HFFc6 (cell line): ENCODE measurements around the gene UQCC3. TPM values are rescaled to one million over a fixed set of nuclear protein-coding genes. Genes with fewer than 3 reads are reported as not detected.
A peak's percentile ranks its signal among the peaks of the same experiment; 100 is the strongest.

Source experiments
- DNase-seq: peaks from one replicate; pipeline ENCODE4 v3.0.0-alpha.2; 2018
- H3K27ac Mint-ChIP-seq: 2 replicates; pipeline ENCODE4 v1.8.0; 2020; ENCODE audit warnings: mild to moderate bottlenecking, mixed read lengths
- H3K27me3 Mint-ChIP-seq: 2 replicates; pipeline ENCODE4 v1.8.0; 2021; ENCODE audit warnings: mild to moderate bottlenecking, moderate library complexity, mixed read lengths; ENCODE audit not compliant: insufficient read depth
- H3K36me3 Mint-ChIP-seq: 2 replicates; pipeline ENCODE4 v1.8.0; 2021; ENCODE audit warnings: low read depth, mixed read lengths
- H3K4me1 Mint-ChIP-seq: 2 replicates; pipeline ENCODE4 v1.8.0; 2020; ENCODE audit warnings: low read depth, mixed read lengths
- H3K4me3 Mint-ChIP-seq: 2 replicates; pipeline ENCODE4 v1.8.0; 2020; ENCODE audit warnings: mild to moderate bottlenecking, moderate library complexity, mixed read lengths
- H3K9me3 Mint-ChIP-seq: 2 replicates; pipeline ENCODE4 v1.8.0; 2020; ENCODE audit warnings: mild to moderate bottlenecking, mixed read lengths
- CTCF ChIP-seq: fragments of 200-600 bp; sonication (generic); IDR thresholded peaks from 2 replicates; pipeline ENCODE4 v1.5.0; 2021; ENCODE audit warnings: antibody characterized with exemption, mild to moderate bottlenecking
- total RNA-seq, 6 experiments: library from RNA; stranded (reverse); fragmentation: NEBNext Ultra II Directional; extraction: Animal tissue kit (Norgen Biotek cat#: 25700); gene quantifications; 2 replicates in 1 of 6; 3 replicates in 5 of 6; pipeline ENCODE4 v1.2.3, GENCODE V29; 2021

UQCC3 gene
- total RNA-seq, 6 experiments from 2014 or later: 9.8 to 14.2 (median 11.3) TPM

GRCh38 chr11:62712276-62712812 lies 40.9 kb downstream of the UQCC3 start:
- no peak for TF ChIP-seq CTCF
- no peak overlapping the region for H3K27ac Mint-ChIP-seq
- no peak for DNase-seq
- H3K9me3 Mint-ChIP-seq: no peaks in the 10 kb centered on the region
- peaks cover 24% of the 10 kb centered on the region for H3K4me1 Mint-ChIP-seq
- H3K4me3 Mint-ChIP-seq: no peak overlapping the region
- H3K27me3 Mint-ChIP-seq: peaks cover 5% of the 10 kb centered on the region
- peaks cover 39% of the 10 kb centered on the region for H3K36me3 Mint-ChIP-seq

DNA sequence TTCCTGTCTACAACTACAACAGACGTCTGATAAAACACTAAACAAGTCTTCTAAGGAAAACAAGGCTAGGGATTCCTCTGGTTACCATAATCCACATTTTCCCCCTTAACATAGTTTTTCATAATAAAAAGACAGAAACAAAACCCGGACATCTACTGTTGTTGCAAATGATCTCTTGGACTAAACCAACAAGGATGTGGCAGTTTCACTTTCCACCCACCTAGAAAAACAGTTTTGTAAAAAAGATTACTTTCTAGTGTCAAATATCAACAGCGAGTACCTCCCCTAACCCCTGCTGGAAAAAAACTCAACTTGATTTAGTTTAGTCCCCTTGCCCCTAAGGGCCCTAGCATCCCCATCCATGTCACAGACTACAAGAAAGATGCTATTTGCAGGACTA lies 41.4 kb downstream of the UQCC3 start:
- Mint-ChIP-seq H3K4me1 (peaks cover 24% of the 10 kb centered on the region), H3K4me3 (no peak overlapping the region), H3K27ac (no peak overlapping the region), H3K27me3 (peaks cover 3% of the 10 kb centered on the region), H3K9me3 (no peaks in the 10 kb centered on the region), H3K36me3 (peaks cover 44% of the 10 kb centered on the region)
- no peak for TF ChIP-seq CTCF
- DNase-seq: no peak

GRCh38 chr11:62713343-62713742 lies 41.9 kb downstream of the UQCC3 start:
- Mint-ChIP-seq H3K36me3 (peaks cover 49% of the 10 kb centered on the region), H3K9me3 (no peaks in the 10 kb centered on the region), H3K4me1 (peaks cover 24% of the 10 kb centered on the region), H3K27me3 (no peaks in the 10 kb centered on the region; the same call in 1 of the 2 replicates), H3K27ac (peak overlapping the region; percentile 36), H3K4me3 (no peak overlapping the region)
- TF ChIP-seq CTCF: no peak
- no peak for DNase-seq

GRCh38 chr11:62715150-62716130 lies 44.0 kb downstream of the UQCC3 start:
- no peak overlapping the region for H3K4me3 Mint-ChIP-seq
- H3K27me3 Mint-ChIP-seq: no peaks in the 10 kb centered on the region; the same call in 1 of the 2 replicates
- TF ChIP-seq CTCF: no peak
- peaks cover 52% of the 10 kb centered on the region for H3K36me3 Mint-ChIP-seq
- no peak overlapping the region; the same call in 1 of the 2 replicates for H3K27ac Mint-ChIP-seq
- no peak for DNase-seq
- peaks cover 14% of the 10 kb centered on the region for H3K4me1 Mint-ChIP-seq
- no peaks in the 10 kb centered on the region for H3K9me3 Mint-ChIP-seq

DNA sequence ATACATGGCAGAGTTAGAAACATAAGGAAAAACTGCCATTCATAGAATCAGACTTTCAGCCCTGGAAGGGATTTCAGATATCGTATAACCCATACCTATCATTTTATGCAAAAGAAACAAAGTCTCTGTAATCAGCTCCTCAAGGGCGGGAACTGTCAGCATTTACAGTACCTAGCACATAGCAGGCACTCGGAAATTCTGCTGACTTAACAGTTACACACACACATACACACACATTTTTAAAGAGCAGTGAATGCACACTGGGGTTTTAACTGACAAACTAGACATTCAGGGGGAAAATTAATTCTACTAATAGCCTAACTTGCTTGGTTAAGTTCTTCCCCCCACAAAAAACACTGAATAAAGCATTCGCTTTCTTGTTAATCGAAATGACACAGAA lies 44.7 kb downstream of the UQCC3 start:
- Mint-ChIP-seq H3K27ac (no peak overlapping the region), H3K4me3 (no peak overlapping the region), H3K9me3 (no peaks in the 10 kb centered on the region), H3K27me3 (no peaks in the 10 kb centered on the region; the same call in 1 of the 2 replicates), H3K4me1 (peaks cover 18% of the 10 kb centered on the region), H3K36me3 (peaks cover 52% of the 10 kb centered on the region)
- DNase-seq: no peak
- no peak for TF ChIP-seq CTCF
